ENCODE data around the gene PAN3. TPM values are rescaled to one million over a fixed set of nuclear protein-coding genes. Genes with fewer than 3 reads are reported as not detected.

Gene PAN3
- total RNA-seq, 1 experiment from 2014 or later: 18.5 TPM

GRCh38 chr13:28301839-28302238 lies 163.5 kb downstream of the PAN3 start:
- Histone ChIP-seq H3K27ac (ENCODE audit: low read length) (no peak overlapping the region), H3K9me3 (ENCODE audit: control insufficient read depth, insufficient read depth, low read depth, low read length) (no peaks in the 10 kb centered on the region), H3K4me3 (ENCODE audit: low read depth in 2 of 2, low read length in 2 of 2) (no peak overlapping the region), H3K27me3 (ENCODE audit: control insufficient read depth, insufficient read depth, low read length) (no peaks in the 10 kb centered on the region), H3K4me1 (ENCODE audit: control insufficient read depth, insufficient read depth, low read length) (no peaks in the 10 kb centered on the region), H3K36me3 (ENCODE audit: control insufficient read depth, insufficient read depth, low read length) (no peaks in the 10 kb centered on the region)
- POLR2A ChIA-PET: no interaction called here
- ATAC-seq: no peak
- in situ Hi-C loops (cut with HindIII; ENCODE audit: low pct_unique_long_range_greater_than_20kb, low sequenced_read_pairs): no loop called here
- CTCF ChIA-PET: no interaction called here
- TF ChIP-seq SIN3A (IDR thresholded peaks at IDR 0.05; ENCODE audit: borderline replicate concordance, insufficient read depth, low read depth, low read length): no peak
- TF ChIP-seq, protein P1, sequence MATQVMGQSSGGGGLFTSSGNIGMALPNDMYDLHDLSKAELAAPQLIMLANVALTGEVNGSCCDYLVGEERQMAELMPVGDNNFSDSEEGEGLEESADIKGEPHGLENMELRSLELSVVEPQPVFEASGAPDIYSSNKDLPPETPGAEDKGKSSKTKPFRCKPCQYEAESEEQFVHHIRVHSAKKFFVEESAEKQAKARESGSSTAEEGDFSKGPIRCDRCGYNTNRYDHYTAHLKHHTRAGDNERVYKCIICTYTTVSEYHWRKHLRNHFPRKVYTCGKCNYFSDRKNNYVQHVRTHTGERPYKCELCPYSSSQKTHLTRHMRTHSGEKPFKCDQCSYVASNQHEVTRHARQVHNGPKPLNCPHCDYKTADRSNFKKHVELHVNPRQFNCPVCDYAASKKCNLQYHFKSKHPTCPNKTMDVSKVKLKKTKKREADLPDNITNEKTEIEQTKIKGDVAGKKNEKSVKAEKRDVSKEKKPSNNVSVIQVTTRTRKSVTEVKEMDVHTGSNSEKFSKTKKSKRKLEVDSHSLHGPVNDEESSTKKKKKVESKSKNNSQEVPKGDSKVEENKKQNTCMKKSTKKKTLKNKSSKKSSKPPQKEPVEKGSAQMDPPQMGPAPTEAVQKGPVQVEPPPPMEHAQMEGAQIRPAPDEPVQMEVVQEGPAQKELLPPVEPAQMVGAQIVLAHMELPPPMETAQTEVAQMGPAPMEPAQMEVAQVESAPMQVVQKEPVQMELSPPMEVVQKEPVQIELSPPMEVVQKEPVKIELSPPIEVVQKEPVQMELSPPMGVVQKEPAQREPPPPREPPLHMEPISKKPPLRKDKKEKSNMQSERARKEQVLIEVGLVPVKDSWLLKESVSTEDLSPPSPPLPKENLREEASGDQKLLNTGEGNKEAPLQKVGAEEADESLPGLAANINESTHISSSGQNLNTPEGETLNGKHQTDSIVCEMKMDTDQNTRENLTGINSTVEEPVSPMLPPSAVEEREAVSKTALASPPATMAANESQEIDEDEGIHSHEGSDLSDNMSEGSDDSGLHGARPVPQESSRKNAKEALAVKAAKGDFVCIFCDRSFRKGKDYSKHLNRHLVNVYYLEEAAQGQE (IDR thresholded peaks at IDR 0.05; ENCODE audit: insufficient read depth in 1 of 2, low read depth in 2 of 2, low read length in 1 of 2): no peak
- TF ChIP-seq, protein P2, sequence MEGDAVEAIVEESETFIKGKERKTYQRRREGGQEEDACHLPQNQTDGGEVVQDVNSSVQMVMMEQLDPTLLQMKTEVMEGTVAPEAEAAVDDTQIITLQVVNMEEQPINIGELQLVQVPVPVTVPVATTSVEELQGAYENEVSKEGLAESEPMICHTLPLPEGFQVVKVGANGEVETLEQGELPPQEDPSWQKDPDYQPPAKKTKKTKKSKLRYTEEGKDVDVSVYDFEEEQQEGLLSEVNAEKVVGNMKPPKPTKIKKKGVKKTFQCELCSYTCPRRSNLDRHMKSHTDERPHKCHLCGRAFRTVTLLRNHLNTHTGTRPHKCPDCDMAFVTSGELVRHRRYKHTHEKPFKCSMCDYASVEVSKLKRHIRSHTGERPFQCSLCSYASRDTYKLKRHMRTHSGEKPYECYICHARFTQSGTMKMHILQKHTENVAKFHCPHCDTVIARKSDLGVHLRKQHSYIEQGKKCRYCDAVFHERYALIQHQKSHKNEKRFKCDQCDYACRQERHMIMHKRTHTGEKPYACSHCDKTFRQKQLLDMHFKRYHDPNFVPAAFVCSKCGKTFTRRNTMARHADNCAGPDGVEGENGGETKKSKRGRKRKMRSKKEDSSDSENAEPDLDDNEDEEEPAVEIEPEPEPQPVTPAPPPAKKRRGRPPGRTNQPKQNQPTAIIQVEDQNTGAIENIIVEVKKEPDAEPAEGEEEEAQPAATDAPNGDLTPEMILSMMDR (IDR thresholded peaks at IDR 0.05): no peak
- no peak for TF ChIP-seq POLR2AphosphoS5 (IDR thresholded peaks at IDR 0.05; ENCODE audit: low read depth, low read length)
- intact Hi-C loops (cut with micrococcal nuclease; ENCODE audit: unreplicated experiment): no loop called here
- BruUV-seq (replicated peaks): no TSS peak
- no peak for DNase-seq (ENCODE audit: low read depth, low spot score)

GRCh38 chr13:28306325-28306724 lies 168.0 kb downstream of the PAN3 start:
- TF ChIP-seq TCF7L2 (IDR thresholded peaks at IDR 0.05; ENCODE audit: low read depth, low read length): no peak
- TF ChIP-seq, protein P1 (IDR thresholded peaks at IDR 0.05; ENCODE audit: insufficient read depth in 1 of 2, low read depth in 2 of 2, low read length in 1 of 2): no peak
- TF ChIP-seq SIN3A (IDR thresholded peaks at IDR 0.05; ENCODE audit: borderline replicate concordance, insufficient read depth, low read depth, low read length): no peak
- TF ChIP-seq, protein P2 (IDR thresholded peaks at IDR 0.05): no peak
- no peak for TF ChIP-seq POLR2AphosphoS5 (IDR thresholded peaks at IDR 0.05; ENCODE audit: low read depth, low read length)
- ATAC-seq (no peak), DNase-seq (ENCODE audit: low read depth, low spot score) (no peak)
- H3K4me3 ChIP-seq (ENCODE audit: low read depth in 2 of 2, low read length in 2 of 2): no peak overlapping the region
- H3K9me3 ChIP-seq (ENCODE audit: control insufficient read depth, insufficient read depth, low read depth, low read length): no peaks in the 10 kb centered on the region
- ChIA-PET POLR2A (no interaction called here), CTCF (no interaction called here)
- intact Hi-C loops (cut with micrococcal nuclease; ENCODE audit: unreplicated experiment): no loop called here
- no peak overlapping the region for H3K27ac ChIP-seq (ENCODE audit: low read length)
- H3K27me3 ChIP-seq (ENCODE audit: control insufficient read depth, insufficient read depth, low read length): no peaks in the 10 kb centered on the region
- BruUV-seq (replicated peaks): no TSS peak
- in situ Hi-C loops (cut with HindIII; ENCODE audit: low pct_unique_long_range_greater_than_20kb, low sequenced_read_pairs): no loop called here
- H3K36me3 ChIP-seq (ENCODE audit: control insufficient read depth, insufficient read depth, low read length): no peaks in the 10 kb centered on the region
- no peaks in the 10 kb centered on the region for H3K4me1 ChIP-seq (ENCODE audit: control insufficient read depth, insufficient read depth, low read length)

Data from Panc1 (cell line).